Measurements from ENCODE around the gene FGF5.

DNA sequence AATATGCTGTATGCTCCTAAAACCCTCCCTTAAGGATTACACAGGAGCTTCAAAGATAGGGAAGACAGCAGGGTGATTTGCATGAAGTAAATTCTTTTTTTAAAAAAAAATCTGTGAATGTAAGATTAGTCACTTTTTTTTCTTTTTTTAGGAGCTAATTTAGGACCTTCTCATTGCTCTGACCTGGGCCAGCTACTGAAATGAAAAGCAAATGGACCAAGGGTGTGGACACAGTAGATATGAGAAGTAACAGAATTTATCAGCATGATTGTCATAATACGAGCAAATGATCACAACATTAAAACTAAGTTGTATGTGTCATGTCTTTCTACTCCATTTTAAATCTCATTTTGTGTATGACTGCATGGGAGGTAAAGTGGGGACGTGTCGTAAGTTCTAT lies 6.6 kb upstream of the FGF5 start:
- TF ChIP-seq, protein P1, sequence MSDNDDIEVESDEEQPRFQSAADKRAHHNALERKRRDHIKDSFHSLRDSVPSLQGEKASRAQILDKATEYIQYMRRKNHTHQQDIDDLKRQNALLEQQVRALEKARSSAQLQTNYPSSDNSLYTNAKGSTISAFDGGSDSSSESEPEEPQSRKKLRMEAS (IDR thresholded peaks at IDR 0.05): no peak
- TF ChIP-seq, protein P2, sequence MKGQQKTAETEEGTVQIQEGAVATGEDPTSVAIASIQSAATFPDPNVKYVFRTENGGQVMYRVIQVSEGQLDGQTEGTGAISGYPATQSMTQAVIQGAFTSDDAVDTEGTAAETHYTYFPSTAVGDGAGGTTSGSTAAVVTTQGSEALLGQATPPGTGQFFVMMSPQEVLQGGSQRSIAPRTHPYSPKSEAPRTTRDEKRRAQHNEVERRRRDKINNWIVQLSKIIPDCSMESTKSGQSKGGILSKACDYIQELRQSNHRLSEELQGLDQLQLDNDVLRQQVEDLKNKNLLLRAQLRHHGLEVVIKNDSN (IDR thresholded peaks at IDR 0.05): no peak
- TF ChIP-seq TEAD4 (IDR thresholded peaks at IDR 0.05) (no peak), TCF12 (IDR thresholded peaks at IDR 0.05; ENCODE audit: low read depth) (no peak), YY1 (IDR thresholded peaks at IDR 0.05; ENCODE audit: low read depth) (no peak), CEBPB (IDR thresholded peaks at IDR 0.05) (no peak), CREB1 (IDR thresholded peaks at IDR 0.05; ENCODE audit: low read depth) (no peak), EP300 (IDR thresholded peaks at IDR 0.05; ENCODE audit: borderline replicate concordance) (no peak), RAD21 (IDR thresholded peaks at IDR 0.05; ENCODE audit: low read depth) (no peak)
- TF ChIP-seq, protein P3, sequence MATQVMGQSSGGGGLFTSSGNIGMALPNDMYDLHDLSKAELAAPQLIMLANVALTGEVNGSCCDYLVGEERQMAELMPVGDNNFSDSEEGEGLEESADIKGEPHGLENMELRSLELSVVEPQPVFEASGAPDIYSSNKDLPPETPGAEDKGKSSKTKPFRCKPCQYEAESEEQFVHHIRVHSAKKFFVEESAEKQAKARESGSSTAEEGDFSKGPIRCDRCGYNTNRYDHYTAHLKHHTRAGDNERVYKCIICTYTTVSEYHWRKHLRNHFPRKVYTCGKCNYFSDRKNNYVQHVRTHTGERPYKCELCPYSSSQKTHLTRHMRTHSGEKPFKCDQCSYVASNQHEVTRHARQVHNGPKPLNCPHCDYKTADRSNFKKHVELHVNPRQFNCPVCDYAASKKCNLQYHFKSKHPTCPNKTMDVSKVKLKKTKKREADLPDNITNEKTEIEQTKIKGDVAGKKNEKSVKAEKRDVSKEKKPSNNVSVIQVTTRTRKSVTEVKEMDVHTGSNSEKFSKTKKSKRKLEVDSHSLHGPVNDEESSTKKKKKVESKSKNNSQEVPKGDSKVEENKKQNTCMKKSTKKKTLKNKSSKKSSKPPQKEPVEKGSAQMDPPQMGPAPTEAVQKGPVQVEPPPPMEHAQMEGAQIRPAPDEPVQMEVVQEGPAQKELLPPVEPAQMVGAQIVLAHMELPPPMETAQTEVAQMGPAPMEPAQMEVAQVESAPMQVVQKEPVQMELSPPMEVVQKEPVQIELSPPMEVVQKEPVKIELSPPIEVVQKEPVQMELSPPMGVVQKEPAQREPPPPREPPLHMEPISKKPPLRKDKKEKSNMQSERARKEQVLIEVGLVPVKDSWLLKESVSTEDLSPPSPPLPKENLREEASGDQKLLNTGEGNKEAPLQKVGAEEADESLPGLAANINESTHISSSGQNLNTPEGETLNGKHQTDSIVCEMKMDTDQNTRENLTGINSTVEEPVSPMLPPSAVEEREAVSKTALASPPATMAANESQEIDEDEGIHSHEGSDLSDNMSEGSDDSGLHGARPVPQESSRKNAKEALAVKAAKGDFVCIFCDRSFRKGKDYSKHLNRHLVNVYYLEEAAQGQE (IDR thresholded peaks at IDR 0.05; ENCODE audit: low read depth): no peak

All from Ishikawa (cell line).